ENCODE measurements around the gene STPG4. TPM values are rescaled to one million over a fixed set of nuclear protein-coding genes. Genes with fewer than 3 reads are reported as not detected.

Gene STPG4
- total RNA-seq, 4 donors from 2014 or later = 1.4 to 4.1 TPM; not detected in 2

GRCh38 chr2:47076126-47076506 lies 79.0 kb downstream of the STPG4 start:
- WGBS, 2 donors = 95 to 96% methylated on average over 8 of the region's 8 CpGs
- intact Hi-C loops (cut with DNase I; ENCODE audit: low total_unique reads) = no loop called here

GRCh38 chr2:47075361-47076125 lies 79.6 kb downstream of the STPG4 start:
- WGBS, 2 donors = 59 to 74% methylated on average over 6 of the region's 6 CpGs
- DNase-seq (ENCODE audit: low spot score in 2 of 2) = no peak
- intact Hi-C loops (cut with DNase I; ENCODE audit: low total_unique reads) = no loop called here
- TF ChIP-seq POLR2A (IDR thresholded peaks at IDR 0.05) = no peak
- TF ChIP-seq CTCF (IDR thresholded peaks at IDR 0.05) = no peak
- no peak overlapping the region for H3K4me3 ChIP-seq (ENCODE audit: low read depth, poor library complexity, severe bottlenecking)

More at GRCh38 chr2:47076126-47076506, 79.0 kb downstream of the STPG4 start:
- DNase-seq (ENCODE audit: low spot score in 2 of 2) = no peak
- TF ChIP-seq CTCF (IDR thresholded peaks at IDR 0.05) (no peak), POLR2A (IDR thresholded peaks at IDR 0.05) (no peak)
- no peak overlapping the region for H3K4me3 ChIP-seq (ENCODE audit: low read depth, poor library complexity, severe bottlenecking)

- intact Hi-C loops (cut with DNase I; ENCODE audit: low total_unique reads) = no loop called here
- WGBS, 2 donors = 85 to 94% methylated on average over 4 of the region's 4 CpGs
- TF ChIP-seq POLR2A (IDR thresholded peaks at IDR 0.05) (no peak), CTCF (IDR thresholded peaks at IDR 0.05) (no peak)
- DNase-seq (ENCODE audit: low spot score in 2 of 2) = no peak
- no peak overlapping the region for H3K4me3 ChIP-seq (ENCODE audit: low read depth, poor library complexity, severe bottlenecking)
These were observed 80.4 kb downstream of the STPG4 start for GRCh38 chr2:47074691-47075090.

GRCh38 chr2:47073641-47074040 lies 81.5 kb downstream of the STPG4 start:
- intact Hi-C loops (cut with DNase I; ENCODE audit: low total_unique reads) = no loop called here
- H3K4me3 ChIP-seq (ENCODE audit: low read depth, poor library complexity, severe bottlenecking) = no peak overlapping the region
- DNase-seq (ENCODE audit: low spot score in 2 of 2) = no peak
- TF ChIP-seq CTCF (IDR thresholded peaks at IDR 0.05) (no peak), POLR2A (IDR thresholded peaks at IDR 0.05) (no peak)
- WGBS, 2 donors = 51% methylated on average over 10 to 16 of the region's 16 CpGs

GRCh38 chr2:47073217-47073616 lies 81.9 kb downstream of the STPG4 start:
- no peak overlapping the region for H3K4me3 ChIP-seq (ENCODE audit: low read depth, poor library complexity, severe bottlenecking)
- 76 to 82% methylated on average over 7 to 9 of the region's 9 CpGs for WGBS, 2 donors
- TF ChIP-seq CTCF (IDR thresholded peaks at IDR 0.05) (no peak), POLR2A (IDR thresholded peaks at IDR 0.05) (no peak)
- intact Hi-C loops (cut with DNase I; ENCODE audit: low total_unique reads) = no loop called here
- no peak for DNase-seq (ENCODE audit: low spot score in 2 of 2)

All from lower leg skin (tissue), 4 donors.